Suprapubic skin (tissue), 4 donors: ENCODE measurements around the gene DYNC2H1. TPM values are rescaled to one million over a fixed set of nuclear protein-coding genes. Genes with fewer than 3 reads are reported as not detected.

Source experiments
- DNase-seq, 2 donors: peaks; one replicate each; pipeline ENCODE4 v3.0.0-alpha.2; 2019; ENCODE audit warnings: low spot score in 2 of 2
- H3K27ac ChIP-seq: fragments of 200-600 bp; sonication (generic); one replicate; pipeline ENCODE4 v1.5.1; 2019
- H3K27me3 ChIP-seq: fragments of 200-600 bp; sonication (generic); one replicate; pipeline ENCODE4 v1.5.1; 2019
- H3K36me3 ChIP-seq: fragments of 200-600 bp; sonication (generic); one replicate; pipeline ENCODE4 v1.5.1; 2019
- H3K4me1 ChIP-seq: fragments of 200-600 bp; sonication (generic); one replicate; pipeline ENCODE4 v1.5.1; 2019
- H3K4me3 ChIP-seq: fragments of 200-600 bp; sonication (generic); one replicate; pipeline ENCODE4 v1.5.1; 2019; ENCODE audit warnings: mild to moderate bottlenecking
- H3K9me3 ChIP-seq: fragments of 200-600 bp; sonication (generic); one replicate; pipeline ENCODE4 v1.5.1; 2019
- EP300 ChIP-seq: sonication (generic); formaldehyde crosslinking; IDR thresholded peaks from one replicate; pipeline ENCODE4 v1.6.1; 2017; ENCODE audit warnings: antibody characterized with exemption
- POLR2A ChIP-seq, 2 donors: fragments of 450-650 bp; IDR thresholded peaks; one replicate each; pipeline ENCODE4 v1.6.1; 2017; ENCODE audit warnings: antibody characterized with exemption in 2 of 2, mild to moderate bottlenecking in 2 of 2, moderate library complexity in 2 of 2
- POLR2AphosphoS5 ChIP-seq, 3 donors: sonication (generic); formaldehyde crosslinking; IDR thresholded peaks; one replicate each; pipeline ENCODE4 v1.6.1; 2017; ENCODE audit warnings: antibody characterized with exemption in 3 of 3
- WGBS: methylation state at CpG from one replicate; pipeline ENCODE4 v1.1.5; 2018; 5-methylcytosine and 5-hydroxymethylcytosine counted together
- total RNA-seq, 4 donors: library from RNA; depleted of rRNA; stranded (reverse); fragments of >200 nt; gene quantifications; one replicate each; pipeline ENCODE4 v1.1.0, GENCODE V29; 2016
- TF ChIP-seq, protein P1 (sequence below), 2 donors: fragments of 200-600 bp in 1 of 2; fragments of 450-650 bp in 1 of 2; sonication (generic) in 1 of 2; IDR thresholded peaks; one replicate each; pipeline ENCODE4 v1.5.1; 2016 to 2019; ENCODE audit warnings: antibody characterized with exemption in 2 of 2, mild to moderate bottlenecking in 1 of 2, moderate library complexity in 1 of 2

DYNC2H1 gene
- total RNA-seq, 4 donors from 2014 or later: 8.4 to 33.2 (median 11.5) TPM

DNA sequence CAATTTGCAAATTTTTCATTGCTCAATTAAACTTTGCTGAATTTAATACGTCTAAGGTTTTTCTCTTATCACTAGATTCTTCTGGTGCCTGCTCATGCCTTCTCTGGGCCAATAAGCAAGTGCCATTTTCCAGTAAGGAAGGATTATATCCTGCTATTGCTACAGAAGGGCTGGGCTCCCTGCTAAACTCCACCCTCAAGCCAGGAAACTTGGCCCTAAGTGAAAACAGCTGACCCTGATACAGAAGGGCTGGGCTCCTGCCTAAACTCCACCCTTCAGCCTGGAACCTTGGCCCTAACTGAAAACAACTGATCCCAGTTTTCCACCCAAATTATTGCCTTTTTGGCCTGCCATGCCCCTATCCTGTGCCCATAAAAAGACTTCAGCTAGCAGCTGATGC lies 385.3 kb downstream of the DYNC2H1 start:
- H3K4me1 ChIP-seq: no peaks in the 10 kb centered on the region
- TF ChIP-seq, protein P1, sequence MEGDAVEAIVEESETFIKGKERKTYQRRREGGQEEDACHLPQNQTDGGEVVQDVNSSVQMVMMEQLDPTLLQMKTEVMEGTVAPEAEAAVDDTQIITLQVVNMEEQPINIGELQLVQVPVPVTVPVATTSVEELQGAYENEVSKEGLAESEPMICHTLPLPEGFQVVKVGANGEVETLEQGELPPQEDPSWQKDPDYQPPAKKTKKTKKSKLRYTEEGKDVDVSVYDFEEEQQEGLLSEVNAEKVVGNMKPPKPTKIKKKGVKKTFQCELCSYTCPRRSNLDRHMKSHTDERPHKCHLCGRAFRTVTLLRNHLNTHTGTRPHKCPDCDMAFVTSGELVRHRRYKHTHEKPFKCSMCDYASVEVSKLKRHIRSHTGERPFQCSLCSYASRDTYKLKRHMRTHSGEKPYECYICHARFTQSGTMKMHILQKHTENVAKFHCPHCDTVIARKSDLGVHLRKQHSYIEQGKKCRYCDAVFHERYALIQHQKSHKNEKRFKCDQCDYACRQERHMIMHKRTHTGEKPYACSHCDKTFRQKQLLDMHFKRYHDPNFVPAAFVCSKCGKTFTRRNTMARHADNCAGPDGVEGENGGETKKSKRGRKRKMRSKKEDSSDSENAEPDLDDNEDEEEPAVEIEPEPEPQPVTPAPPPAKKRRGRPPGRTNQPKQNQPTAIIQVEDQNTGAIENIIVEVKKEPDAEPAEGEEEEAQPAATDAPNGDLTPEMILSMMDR (IDR thresholded peaks at IDR 0.05): no peak
- no peak for TF ChIP-seq EP300
- TF ChIP-seq POLR2AphosphoS5 (IDR thresholded peaks at IDR 0.05): no peak
- TF ChIP-seq POLR2A (IDR thresholded peaks at IDR 0.05): no peak
- 75% methylated on average over 1 of the region's 1 CpG for WGBS
- H3K9me3 ChIP-seq: peaks cover 3% of the 10 kb centered on the region
- H3K27ac ChIP-seq: no peak overlapping the region
- no peaks in the 10 kb centered on the region for H3K36me3 ChIP-seq
- DNase-seq: no peak
- no peak overlapping the region for H3K4me3 ChIP-seq
- no peaks in the 10 kb centered on the region for H3K27me3 ChIP-seq

DNA sequence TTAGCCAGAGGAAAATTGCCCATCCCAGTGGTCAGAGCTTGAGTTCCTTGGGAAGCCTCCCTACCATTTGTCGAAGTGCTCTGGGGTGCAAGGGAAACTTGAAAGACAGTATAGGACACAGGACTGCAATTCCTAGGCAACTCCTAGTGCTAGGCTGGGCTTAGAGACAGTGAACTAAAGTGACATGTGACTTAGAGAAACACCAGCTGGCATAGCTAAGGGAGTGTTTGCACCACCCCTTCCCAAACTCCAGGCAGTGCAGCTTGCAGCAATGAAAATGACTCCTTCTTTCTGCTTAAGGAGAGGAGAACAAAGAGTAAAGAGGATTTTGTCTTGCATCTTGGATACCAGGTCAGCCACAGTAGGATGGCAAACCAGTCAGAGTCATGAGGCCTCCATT lies 388.0 kb downstream of the DYNC2H1 start:
- no peak overlapping the region for H3K4me3 ChIP-seq
- peaks cover 3% of the 10 kb centered on the region for H3K9me3 ChIP-seq
- TF ChIP-seq EP300 (no peak), POLR2A (IDR thresholded peaks at IDR 0.05) (no peak), POLR2AphosphoS5 (IDR thresholded peaks at IDR 0.05) (no peak)
- TF ChIP-seq, protein P1 (IDR thresholded peaks at IDR 0.05): no peak
- 83% methylated on average over 1 of the region's 1 CpG for WGBS
- no peaks in the 10 kb centered on the region for H3K27me3 ChIP-seq
- H3K27ac ChIP-seq: no peak overlapping the region
- no peaks in the 10 kb centered on the region for H3K4me1 ChIP-seq
- H3K36me3 ChIP-seq: no peaks in the 10 kb centered on the region
- no peak for DNase-seq

DNA sequence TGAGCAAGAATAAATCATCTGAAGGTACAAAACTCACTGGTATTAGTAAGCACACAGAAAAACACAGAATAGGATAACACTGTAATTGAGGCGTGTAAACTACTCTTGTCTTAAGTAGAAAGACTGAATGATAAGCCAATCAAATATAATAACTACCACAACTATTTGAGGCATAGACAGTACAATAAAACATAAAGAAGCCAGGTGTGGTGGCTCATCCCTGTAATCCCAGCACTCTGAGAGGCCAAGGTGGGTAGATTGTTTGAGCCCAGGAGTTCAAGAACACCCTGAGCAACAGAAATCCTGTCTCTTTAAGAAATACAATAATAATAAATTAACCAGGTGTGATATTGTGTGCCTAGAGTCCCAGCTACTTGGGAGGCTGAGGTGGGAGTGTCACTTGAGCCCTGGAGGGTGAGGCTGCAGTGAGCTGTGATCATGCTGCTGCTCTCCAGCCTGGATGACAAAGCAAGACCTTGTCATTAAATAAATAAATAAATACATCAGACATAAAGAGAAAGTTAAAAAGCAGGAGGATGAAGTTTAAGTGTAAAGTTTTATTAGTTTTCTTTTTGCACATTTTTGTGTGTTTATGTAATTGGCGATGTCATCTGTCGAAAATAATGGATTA lies 390.6 kb downstream of the DYNC2H1 start:
- H3K9me3 ChIP-seq: peaks cover 3% of the 10 kb centered on the region
- no peaks in the 10 kb centered on the region for H3K27me3 ChIP-seq
- DNase-seq: no peak
- no peak overlapping the region for H3K27ac ChIP-seq
- no peak overlapping the region for H3K4me3 ChIP-seq
- TF ChIP-seq POLR2A (IDR thresholded peaks at IDR 0.05) (no peak), EP300 (no peak), POLR2AphosphoS5 (IDR thresholded peaks at IDR 0.05) (no peak)
- TF ChIP-seq, protein P1 (IDR thresholded peaks at IDR 0.05): no peak
- no peaks in the 10 kb centered on the region for H3K36me3 ChIP-seq
- WGBS: 76% methylated on average over 3 of the region's 3 CpGs
- H3K4me1 ChIP-seq: no peaks in the 10 kb centered on the region

DNA sequence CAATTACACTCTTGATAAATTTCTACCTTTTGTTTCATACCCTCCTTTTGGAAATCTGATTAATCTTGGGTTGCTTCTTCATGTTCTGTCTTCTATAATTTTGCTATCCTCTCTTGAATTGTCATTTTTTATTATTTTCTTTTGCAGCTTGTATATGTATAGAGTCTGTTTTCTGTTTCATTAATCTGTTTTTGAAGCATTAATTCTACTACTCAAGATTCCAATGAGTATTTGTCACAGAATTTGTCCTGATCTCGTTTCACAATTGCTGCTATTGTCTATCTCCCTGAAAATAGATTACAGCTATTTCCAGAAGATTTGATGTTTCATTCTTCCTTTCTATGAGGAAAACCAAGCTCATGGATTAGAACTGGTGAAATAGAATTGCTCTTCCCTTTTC lies 406.1 kb downstream of the DYNC2H1 start:
- 63% methylated on average over 1 of the region's 1 CpG for WGBS
- TF ChIP-seq, protein P1 (IDR thresholded peaks at IDR 0.05): no peak
- no peak for DNase-seq
- Histone ChIP-seq H3K4me3 (no peak overlapping the region), H3K27ac (no peak overlapping the region), H3K4me1 (no peaks in the 10 kb centered on the region), H3K27me3 (no peaks in the 10 kb centered on the region), H3K36me3 (no peaks in the 10 kb centered on the region), H3K9me3 (no peaks in the 10 kb centered on the region)

DNA sequence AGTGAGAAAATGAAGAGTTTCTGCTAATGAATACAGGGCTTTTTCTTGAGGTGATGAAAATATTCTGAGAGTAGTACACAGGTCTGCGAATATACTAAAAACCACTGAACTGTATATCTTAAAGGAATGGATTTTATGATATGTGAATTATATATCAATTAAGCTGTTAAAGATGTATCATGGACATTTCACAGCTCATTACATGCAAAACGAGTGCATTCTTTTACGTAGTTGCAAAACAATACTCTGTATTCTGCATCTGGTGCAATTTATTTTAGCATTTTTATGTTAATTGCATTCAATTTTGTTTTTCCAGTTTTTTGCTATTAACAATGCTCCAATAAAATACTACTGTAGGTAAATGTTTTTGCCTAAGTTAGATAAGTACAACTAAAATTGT lies 411.6 kb downstream of the DYNC2H1 start:
- H3K36me3 ChIP-seq: no peaks in the 10 kb centered on the region
- WGBS: 88% methylated on average over 3 of the region's 3 CpGs
- H3K4me1 ChIP-seq: no peaks in the 10 kb centered on the region
- no peak for TF ChIP-seq POLR2A (IDR thresholded peaks at IDR 0.05)
- TF ChIP-seq, protein P1 (IDR thresholded peaks at IDR 0.05): no peak
- TF ChIP-seq EP300: no peak
- TF ChIP-seq POLR2AphosphoS5 (IDR thresholded peaks at IDR 0.05): no peak
- H3K9me3 ChIP-seq: no peaks in the 10 kb centered on the region
- no peaks in the 10 kb centered on the region for H3K27me3 ChIP-seq
- no peak for DNase-seq
- H3K27ac ChIP-seq: no peak overlapping the region
- no peak overlapping the region for H3K4me3 ChIP-seq
